HG03135 (cell line): ENCODE data around the gene TLX3.

Experiments used
- ATAC-seq: cut with Tn5 transposase; IDR thresholded peaks from one replicate; pipeline ENCODE4 v1.9.1; 2021; ENCODE audit warnings: mild to moderate bottlenecking, moderate library complexity; ENCODE audit not compliant: unreplicated experiment

The TLX3 gene

GRCh38 chr5:171300358-171300757 is 8.7 kb upstream of the TLX3 start:
- ATAC-seq: no peak

GRCh38 chr5:171306166-171306565 is 2.9 kb upstream of the TLX3 start:
- ATAC-seq: no peak

GRCh38 chr5:171306781-171307591 is 2.1 kb upstream of the TLX3 start:
- no peak for ATAC-seq

- ATAC-seq: no peak
Observed at GRCh38 chr5:171307789-171308452, 1.1 kb upstream of the TLX3 start.

- ATAC-seq: no peak
Observed at GRCh38 chr5:171309276-171310211, 496 bp downstream of the TLX3 start.

- no peak for ATAC-seq
Observed at GRCh38 chr5:171310212-171310818, 1.3 kb downstream of the TLX3 start.

- no peak for ATAC-seq
Observed at GRCh38 chr5:171310819-171311321, 1.8 kb downstream of the TLX3 start.

- no peak for ATAC-seq
Observed at GRCh38 chr5:171311322-171312077, 2.5 kb downstream of the TLX3 start.

- ATAC-seq: no peak
Observed at GRCh38 chr5:171312129-171312974, 3.3 kb downstream of the TLX3 start.

- ATAC-seq: no peak
Observed at GRCh38 chr5:171313481-171314206, 4.6 kb downstream of the TLX3 start.

- no peak for ATAC-seq
Observed at GRCh38 chr5:171314728-171315385, 5.8 kb downstream of the TLX3 start.

GRCh38 chr5:171315386-171315891 is 6.4 kb downstream of the TLX3 start:
- ATAC-seq: no peak

GRCh38 chr5:171315925-171316257 is 6.8 kb downstream of the TLX3 start:
- no peak for ATAC-seq

GRCh38 chr5:171316258-171317121 is 7.4 kb downstream of the TLX3 start:
- ATAC-seq: no peak

- no peak for ATAC-seq
Observed at GRCh38 chr5:171317230-171317629, 8.2 kb downstream of the TLX3 start.

GRCh38 chr5:171318026-171318425 is 9.0 kb downstream of the TLX3 start:
- ATAC-seq: no peak

- ATAC-seq: no peak
Observed at GRCh38 chr5:171321447-171321846, 12.4 kb downstream of the TLX3 start.
